CD14-positive monocyte (primary cell): ENCODE results near the gene ITPR1. TPM values are rescaled to one million over a fixed set of nuclear protein-coding genes. Genes with fewer than 3 reads are reported as not detected.

ENCODE experiments used
- DNase-seq, 3 donors: peaks; one replicate each; pipeline ENCODE4 v3.0.0-alpha.2; 2011 to 2022
- H2AFZ ChIP-seq: 2 replicates; pipeline ENCODE4 v1.6.0; 2012; ENCODE audit warnings: mild to moderate bottlenecking, low read depth, low read length, inconsistent platforms; ENCODE audit not compliant: insufficient read depth, poor library complexity, severe bottlenecking
- H3K27ac ChIP-seq, 2 donors: 1 replicate in 1 of 2; 2 replicates in 1 of 2; pipeline ENCODE4 v1.5.1; 2012 to 2013; ENCODE audit warnings: low read length in 2 of 2, control low read depth in 1 of 2, inconsistent platforms in 1 of 2, low read depth in 1 of 2, mild to moderate bottlenecking in 1 of 2
- H3K27me3 ChIP-seq, 2 donors: one replicate each; pipeline versions ENCODE4 v1.6.0 to v1.6.1; 2011 to 2013; ENCODE audit warnings: low read length in 2 of 2; ENCODE audit not compliant: control insufficient read depth in 2 of 2, insufficient read depth in 2 of 2
- H3K36me3 ChIP-seq, 2 donors: replicated peaks in 1 of 2; 1 replicate in 1 of 2; 2 replicates in 1 of 2; pipeline versions ENCODE4 v1.5.1 to v1.6.1; 2012 to 2013; ENCODE audit warnings: low read length in 2 of 2, control low read depth in 1 of 2, inconsistent platforms in 1 of 2, mild to moderate bottlenecking in 1 of 2; ENCODE audit not compliant: insufficient read depth in 2 of 2, control insufficient read depth in 1 of 2
- H3K4me1 ChIP-seq, 2 donors: 1 replicate in 1 of 2; 2 replicates in 1 of 2; pipeline versions ENCODE4 v1.5.1 to v1.6.1; 2012 to 2013; ENCODE audit warnings: low read length in 2 of 2, control low read depth in 1 of 2, inconsistent platforms in 1 of 2, mild to moderate bottlenecking in 1 of 2, moderate library complexity in 1 of 2; ENCODE audit not compliant: insufficient read depth in 2 of 2, control insufficient read depth in 1 of 2
- H3K4me2 ChIP-seq: replicated peaks from 2 replicates; pipeline ENCODE3; 2012; ENCODE audit warnings: low read length, moderate library complexity, mild to moderate bottlenecking; ENCODE audit not compliant: poor library complexity, severe bottlenecking; ENCODE audit errors: extremely low read depth
- H3K4me3 ChIP-seq, 3 experiments: fragments of 200-600 bp in 1 of 3; sonication (generic) in 1 of 3; replicated peaks in 1 of 3; 1 replicate in 2 of 3; 2 replicates in 1 of 3; pipeline ENCODE4 v1.5.1; 2011 to 2013; ENCODE audit warnings: low read length in 3 of 3, mild to moderate bottlenecking in 3 of 3, control low read depth in 2 of 3, low read depth in 2 of 3, inconsistent platforms in 1 of 3, moderate library complexity in 1 of 3
- H3K79me2 ChIP-seq: 2 replicates; pipeline ENCODE4 v1.6.0; 2012; ENCODE audit warnings: mild to moderate bottlenecking, control low read depth, inconsistent platforms, low read length, moderate library complexity; ENCODE audit not compliant: insufficient read depth
- H3K9ac ChIP-seq: 2 replicates; pipeline ENCODE4 v1.6.0; 2017; ENCODE audit warnings: low read length, mild to moderate bottlenecking; ENCODE audit not compliant: insufficient read depth, poor library complexity, severe bottlenecking
- H3K9me3 ChIP-seq, 2 donors: replicated peaks in 1 of 2; 1 replicate in 1 of 2; 2 replicates in 1 of 2; pipeline versions ENCODE4 v1.5.1 to v1.6.1; 2012 to 2013; ENCODE audit warnings: low read length in 2 of 2, control low read depth in 1 of 2; ENCODE audit not compliant: control insufficient read depth in 1 of 2, insufficient read depth in 1 of 2
- H4K20me1 ChIP-seq: 2 replicates; pipeline ENCODE4 v1.6.0; 2012; ENCODE audit warnings: mild to moderate bottlenecking, low read length, control low read depth, moderate library complexity; ENCODE audit not compliant: insufficient read depth
- H3K27ac Mint-ChIP-seq, 7 donors: one replicate each; pipeline ENCODE4 v1.8.0; 2020; ENCODE audit warnings: mild to moderate bottlenecking in 7 of 7, mixed read lengths in 7 of 7, moderate library complexity in 6 of 7, inconsistent platforms in 2 of 7
- H3K27me3 Mint-ChIP-seq, 3 donors: one replicate each; pipeline ENCODE4 v1.8.0; 2021 to 2022; ENCODE audit warnings: low read depth in 3 of 3, mild to moderate bottlenecking in 3 of 3, mixed read lengths in 3 of 3, moderate library complexity in 3 of 3, inconsistent platforms in 1 of 3
- H3K36me3 Mint-ChIP-seq, 2 donors: one replicate each; pipeline ENCODE4 v1.8.0; 2020; ENCODE audit warnings: mixed read lengths in 2 of 2, inconsistent platforms in 1 of 2, mild to moderate bottlenecking in 1 of 2
- H3K4me1 Mint-ChIP-seq: one replicate; pipeline ENCODE4 v1.8.0; 2020; ENCODE audit warnings: mild to moderate bottlenecking, mixed read lengths
- H3K4me3 Mint-ChIP-seq, 2 donors: one replicate each; pipeline ENCODE4 v1.8.0; 2020; ENCODE audit warnings: mild to moderate bottlenecking in 2 of 2, mixed read lengths in 2 of 2, moderate library complexity in 1 of 2
- H3K9me3 Mint-ChIP-seq, 7 donors: one replicate each; pipeline ENCODE4 v1.8.0; 2020 to 2022; ENCODE audit warnings: mixed read lengths in 7 of 7, mild to moderate bottlenecking in 6 of 7, moderate library complexity in 6 of 7, inconsistent platforms in 2 of 7
- WGBS: methylation state at CpG from one replicate; pipeline ENCODE4 v1.1.5; 2013; ENCODE audit warnings: missing lambda C conversion rate; ENCODE audit not compliant: insufficient coverage; 5-methylcytosine and 5-hydroxymethylcytosine counted together
- intact Hi-C, 2 donors: fragments of 100-400 bp; cut with micrococcal nuclease; formaldehyde crosslinking; loops; one replicate each; pipeline versions ENCODE4 v1.15.0 to v1.15.1; 2023
- polyA plus RNA-seq, 3 donors: library from polyadenylated mRNA; depleted of rRNA in 1 of 3; unstranded in 2 of 3; stranded (reverse) in 1 of 3; fragments of 300-500 nt in 2 of 3; fragments of >200 nt in 1 of 3; fragmentation: Illumina TruSeq in 2 of 3; gene quantifications; 1 replicate in 2 of 3; 2 replicates in 1 of 3; pipeline ENCODE4 v1.2.3, GENCODE V29; 2012 to 2021
- TF ChIP-seq, protein P1 (sequence below): fragments of 200-600 bp; IDR thresholded peaks from one replicate; pipeline ENCODE4 v1.8.0; 2022; ENCODE audit warnings: antibody characterized with exemption, mild to moderate bottlenecking

Gene ITPR1
- polyA plus RNA-seq, 3 donors, result 3.2 to 21.1 (median 7.1) TPM

DNA sequence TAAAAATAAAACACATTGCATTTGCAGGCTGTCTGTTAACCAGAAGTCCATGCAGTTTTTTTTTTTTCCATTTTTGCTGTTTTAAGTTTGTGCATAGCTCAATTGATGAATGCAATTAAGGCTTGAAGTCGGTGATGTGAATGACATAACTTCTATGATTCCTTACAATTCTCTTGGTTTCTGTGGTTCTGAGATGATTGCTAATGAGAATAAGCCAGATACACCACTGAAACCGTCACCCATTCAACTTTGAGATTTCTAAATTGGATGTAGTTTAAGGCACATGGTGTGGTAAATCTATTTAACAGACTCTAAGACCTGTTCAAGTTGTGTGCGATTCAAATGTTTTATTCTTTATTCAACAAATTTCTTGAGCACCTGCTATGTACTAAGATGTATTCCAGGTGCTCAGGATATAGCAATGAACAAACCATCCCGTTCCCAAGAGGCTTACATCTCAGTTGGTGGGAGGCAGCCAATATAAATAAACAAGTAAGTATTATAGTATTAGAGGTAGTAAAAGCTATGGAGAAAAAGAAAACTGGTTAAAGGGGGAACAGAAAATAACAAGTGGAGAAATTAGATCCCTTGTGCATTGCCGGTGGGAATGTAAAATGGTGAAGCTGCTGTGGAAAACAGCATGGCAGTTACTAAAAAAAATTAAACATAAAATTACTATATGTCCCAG lies 4.0 kb downstream of the ITPR1 start:
- WGBS, result no CpG with 5 or more reads among the region's 5 CpGs
- H3K27me3 ChIP-seq, result no peaks in the 10 kb centered on the region
- no peak for DNase-seq
- no peak overlapping the region for H3K4me3 ChIP-seq
- H3K36me3 ChIP-seq, result peaks cover 16 to 46% of the 10 kb centered on the region in 2 donors
- H3K27ac ChIP-seq, result no peak overlapping the region
- TF ChIP-seq, protein P1, sequence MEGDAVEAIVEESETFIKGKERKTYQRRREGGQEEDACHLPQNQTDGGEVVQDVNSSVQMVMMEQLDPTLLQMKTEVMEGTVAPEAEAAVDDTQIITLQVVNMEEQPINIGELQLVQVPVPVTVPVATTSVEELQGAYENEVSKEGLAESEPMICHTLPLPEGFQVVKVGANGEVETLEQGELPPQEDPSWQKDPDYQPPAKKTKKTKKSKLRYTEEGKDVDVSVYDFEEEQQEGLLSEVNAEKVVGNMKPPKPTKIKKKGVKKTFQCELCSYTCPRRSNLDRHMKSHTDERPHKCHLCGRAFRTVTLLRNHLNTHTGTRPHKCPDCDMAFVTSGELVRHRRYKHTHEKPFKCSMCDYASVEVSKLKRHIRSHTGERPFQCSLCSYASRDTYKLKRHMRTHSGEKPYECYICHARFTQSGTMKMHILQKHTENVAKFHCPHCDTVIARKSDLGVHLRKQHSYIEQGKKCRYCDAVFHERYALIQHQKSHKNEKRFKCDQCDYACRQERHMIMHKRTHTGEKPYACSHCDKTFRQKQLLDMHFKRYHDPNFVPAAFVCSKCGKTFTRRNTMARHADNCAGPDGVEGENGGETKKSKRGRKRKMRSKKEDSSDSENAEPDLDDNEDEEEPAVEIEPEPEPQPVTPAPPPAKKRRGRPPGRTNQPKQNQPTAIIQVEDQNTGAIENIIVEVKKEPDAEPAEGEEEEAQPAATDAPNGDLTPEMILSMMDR, result no peak
- H3K4me2 ChIP-seq, result no peak overlapping the region
- no peak overlapping the region for H2AFZ ChIP-seq
- peaks cover 48% of the 10 kb centered on the region in 2 donors for H3K36me3 Mint-ChIP-seq
- no peak overlapping the region for H3K4me3 Mint-ChIP-seq
- H3K27me3 Mint-ChIP-seq, result peaks cover 0 to 4% (median 2%) of the 10 kb centered on the region in 3 donors
- intact Hi-C loops, result loop anchor here in 1 of 2 donors (10.0 kb wide), 1 partner anchor 488 kb away; no protein-coding TSS in a partner anchor
- no peak overlapping the region for H3K27ac Mint-ChIP-seq
- no peaks in the 10 kb centered on the region for H3K9me3 Mint-ChIP-seq
- H3K4me1 ChIP-seq, result peaks cover 29 to 41% of the 10 kb centered on the region in 2 donors
- no peak overlapping the region for H3K9ac ChIP-seq
- no peaks in the 10 kb centered on the region for H4K20me1 ChIP-seq
- H3K4me1 Mint-ChIP-seq, result peaks cover 43% of the 10 kb centered on the region
- H3K9me3 ChIP-seq, result no peaks in the 10 kb centered on the region
- peaks cover 77% of the 10 kb centered on the region for H3K79me2 ChIP-seq

DNA sequence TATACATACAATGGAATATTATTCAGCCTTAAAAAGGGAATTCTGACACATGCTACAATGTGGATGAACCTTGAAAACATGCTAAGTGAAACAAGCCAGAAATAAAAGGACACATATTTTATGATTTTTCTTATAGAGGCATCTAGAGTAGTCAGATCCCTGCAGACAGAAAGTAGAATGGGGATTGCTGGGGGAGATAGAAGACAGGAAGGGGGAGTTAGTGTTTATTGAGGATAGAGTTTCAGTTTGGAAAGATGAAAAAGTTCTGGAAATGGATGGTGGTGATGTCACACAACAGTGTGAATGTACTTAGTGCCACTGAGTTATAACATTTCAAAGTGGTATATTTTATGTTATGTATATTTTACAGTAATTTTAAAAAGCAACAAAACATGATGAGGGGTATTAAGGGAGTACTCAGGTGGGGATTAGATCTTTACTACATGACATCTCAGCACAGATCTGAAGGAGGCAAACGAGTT lies 4.7 kb downstream of the ITPR1 start:
- no peaks in the 10 kb centered on the region for H4K20me1 ChIP-seq
- H3K4me1 Mint-ChIP-seq, result peaks cover 44% of the 10 kb centered on the region
- intact Hi-C loops, result loop anchor here in 1 of 2 donors (10.0 kb wide), 1 partner anchor 487 kb away; no protein-coding TSS in a partner anchor
- no CpG with 5 or more reads among the region's 1 CpG for WGBS
- peaks cover 32 to 36% of the 10 kb centered on the region in 2 donors for H3K4me1 ChIP-seq
- H3K9me3 Mint-ChIP-seq, result peaks cover 0 to 1% (median 0%) of the 10 kb centered on the region in 7 donors
- H3K4me3 Mint-ChIP-seq, result no peak overlapping the region
- H3K79me2 ChIP-seq, result peaks cover 80% of the 10 kb centered on the region
- no peak overlapping the region for H3K4me2 ChIP-seq
- DNase-seq, result no peak
- TF ChIP-seq, protein P1, result no peak
- no peak overlapping the region for H3K9ac ChIP-seq
- H2AFZ ChIP-seq, result no peak overlapping the region
- peaks cover 0 to 2% (median 0%) of the 10 kb centered on the region in 3 donors for H3K27me3 Mint-ChIP-seq
- H3K4me3 ChIP-seq, result no peak overlapping the region
- peaks cover 16 to 46% of the 10 kb centered on the region in 2 donors for H3K36me3 ChIP-seq
- peak overlapping the region in 2 of 7 donors; percentile 24 to 65 for H3K27ac Mint-ChIP-seq
- H3K9me3 ChIP-seq, result no peaks in the 10 kb centered on the region
- H3K27ac ChIP-seq, result no peak overlapping the region
- H3K36me3 Mint-ChIP-seq, result peaks cover 48 to 50% of the 10 kb centered on the region in 2 donors
- H3K27me3 ChIP-seq, result no peaks in the 10 kb centered on the region
